ENCODE data around the gene CNOT8.

GRCh38 chr5:154818471-154819116, 39.8 kb upstream of the CNOT8 start:
- TF ChIP-seq CTCF (conservative IDR thresholded peaks at IDR 0.05) (no peak), EZH2 (IDR thresholded peaks at IDR 0.05; ENCODE audit: low read depth) (no peak)
